Stimulated activated CD4-positive, alpha-beta T cell treated with anti-CD3 and anti-CD28 coated beads, TNF-alpha, amount 100 ng/mL, for 24 hours (primary cell): ENCODE data around the gene MBTPS2.
"Not testable (repeated sequence)": the region's sequence is repeated elsewhere in the genome, so short reads cannot be mapped to it uniquely, and the experiment has no call there.

Experiments
- DNase-seq, 3 experiments: peaks; one replicate each; pipeline ENCODE4 v3.0.0-alpha.2; 2020; ENCODE audit warnings: low read depth in 3 of 3

The MBTPS2 gene

GRCh38 chrX:21839334-21840192 is at the start of gene MBTPS2:
TSS of gene MBTPS2 (plus strand) at chrX:21839617. CDS start at chrX:21839735, 118 bp downstream.
- DNase-seq: peak; percentile 53 to 76 (median 66)

- no peak for DNase-seq
Observed at GRCh38 chrX:21798677-21799219, 40.7 kb upstream of the MBTPS2 start.

- no peak for DNase-seq
Observed at GRCh38 chrX:21799767-21800166, 39.6 kb upstream of the MBTPS2 start.

GRCh38 chrX:21800344-21800770 is 39.1 kb upstream of the MBTPS2 start:
- no peak for DNase-seq

- DNase-seq: no peak
Observed at GRCh38 chrX:21802054-21802670, 37.3 kb upstream of the MBTPS2 start.

GRCh38 chrX:21802839-21803238 is 36.6 kb upstream of the MBTPS2 start:
- no peak for DNase-seq

GRCh38 chrX:21806691-21807090 is 32.7 kb upstream of the MBTPS2 start:
- DNase-seq: no peak

- no peak for DNase-seq
Observed at GRCh38 chrX:21811832-21812231, 27.6 kb upstream of the MBTPS2 start.

GRCh38 chrX:21812628-21813027 is 26.8 kb upstream of the MBTPS2 start:
- no peak for DNase-seq

- no peak for DNase-seq
Observed at GRCh38 chrX:21813612-21814368, 25.6 kb upstream of the MBTPS2 start.

GRCh38 chrX:21816136-21816535 is 23.3 kb upstream of the MBTPS2 start:
- no peak for DNase-seq

- not testable (repeated sequence) for DNase-seq
Observed at GRCh38 chrX:21820170-21820569, 19.2 kb upstream of the MBTPS2 start.

GRCh38 chrX:21821875-21822274 is 17.5 kb upstream of the MBTPS2 start:
- DNase-seq: no peak

- DNase-seq: no peak
Observed at GRCh38 chrX:21831496-21831895, 7.9 kb upstream of the MBTPS2 start.

- no peak for DNase-seq
Observed at GRCh38 chrX:21837056-21837455, 2.4 kb upstream of the MBTPS2 start.

- no peak for DNase-seq
Observed at GRCh38 chrX:21838937-21839333, 482 bp upstream of the MBTPS2 start.

GRCh38 chrX:21840193-21840545 is 752 bp downstream of the MBTPS2 start:
- no peak for DNase-seq

GRCh38 chrX:21843179-21843578 is 3.8 kb downstream of the MBTPS2 start:
- DNase-seq: no peak

GRCh38 chrX:21845096-21845495 is 5.7 kb downstream of the MBTPS2 start:
- no peak for DNase-seq

- DNase-seq: no peak
Observed at GRCh38 chrX:21847342-21847741, 7.9 kb downstream of the MBTPS2 start.

GRCh38 chrX:21853578-21853977 is 14.2 kb downstream of the MBTPS2 start:
- DNase-seq: no peak

- DNase-seq: no peak
Observed at GRCh38 chrX:21855937-21856415, 16.6 kb downstream of the MBTPS2 start, which contains the start of gene YY2. TSS of gene YY2 (plus strand) at chrX:21855987. CDS start at chrX:21856485, 498 bp downstream.
